ENCODE measurements around the gene COX14.

DNA sequence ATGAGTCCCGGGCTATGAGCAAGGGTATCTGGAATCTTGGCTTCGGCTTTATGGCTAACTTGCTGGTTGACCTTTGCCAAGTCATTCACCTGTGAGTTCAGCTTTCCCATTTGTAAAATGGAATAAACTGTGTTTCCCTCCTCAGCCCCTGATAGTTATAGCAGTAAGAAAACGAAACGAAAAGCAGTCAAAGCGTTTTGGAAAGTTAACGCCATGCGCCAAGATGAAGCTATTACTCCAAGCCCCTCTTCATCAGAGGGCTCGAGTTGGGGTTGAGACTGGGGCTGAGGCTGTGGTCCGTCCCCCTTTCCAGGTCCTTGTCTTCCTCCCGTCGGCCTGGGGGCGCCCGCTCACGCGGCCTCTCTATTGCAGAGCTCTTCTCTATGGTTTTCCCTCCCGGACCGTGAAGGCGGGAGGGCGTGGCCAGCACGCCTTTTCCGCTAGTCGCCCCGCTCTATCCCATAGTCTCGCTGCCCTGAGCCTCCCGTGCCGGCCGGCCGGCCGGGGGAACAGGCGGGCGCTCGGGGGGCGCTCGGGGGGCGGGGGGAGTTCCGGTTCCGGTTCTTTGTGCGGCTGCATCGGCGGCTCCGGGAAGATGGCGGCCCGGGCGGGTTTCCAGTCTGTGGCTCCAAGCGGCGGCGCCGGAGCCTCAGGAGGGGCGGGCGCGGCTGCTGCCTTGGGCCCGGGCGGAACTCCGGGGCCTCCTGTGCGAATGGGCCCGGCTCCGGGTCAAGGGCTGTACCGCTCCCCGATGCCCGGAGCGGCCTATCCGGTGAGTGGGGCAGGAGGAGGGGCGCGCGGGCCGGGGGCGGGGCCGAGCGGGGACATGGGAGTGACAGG lies 27.0 kb upstream of the COX14 start, which contains the start of gene SMARCD1:
- TF ChIP-seq, protein P1, sequence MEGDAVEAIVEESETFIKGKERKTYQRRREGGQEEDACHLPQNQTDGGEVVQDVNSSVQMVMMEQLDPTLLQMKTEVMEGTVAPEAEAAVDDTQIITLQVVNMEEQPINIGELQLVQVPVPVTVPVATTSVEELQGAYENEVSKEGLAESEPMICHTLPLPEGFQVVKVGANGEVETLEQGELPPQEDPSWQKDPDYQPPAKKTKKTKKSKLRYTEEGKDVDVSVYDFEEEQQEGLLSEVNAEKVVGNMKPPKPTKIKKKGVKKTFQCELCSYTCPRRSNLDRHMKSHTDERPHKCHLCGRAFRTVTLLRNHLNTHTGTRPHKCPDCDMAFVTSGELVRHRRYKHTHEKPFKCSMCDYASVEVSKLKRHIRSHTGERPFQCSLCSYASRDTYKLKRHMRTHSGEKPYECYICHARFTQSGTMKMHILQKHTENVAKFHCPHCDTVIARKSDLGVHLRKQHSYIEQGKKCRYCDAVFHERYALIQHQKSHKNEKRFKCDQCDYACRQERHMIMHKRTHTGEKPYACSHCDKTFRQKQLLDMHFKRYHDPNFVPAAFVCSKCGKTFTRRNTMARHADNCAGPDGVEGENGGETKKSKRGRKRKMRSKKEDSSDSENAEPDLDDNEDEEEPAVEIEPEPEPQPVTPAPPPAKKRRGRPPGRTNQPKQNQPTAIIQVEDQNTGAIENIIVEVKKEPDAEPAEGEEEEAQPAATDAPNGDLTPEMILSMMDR (conservative IDR thresholded peaks at IDR 0.05; ENCODE audit: low read depth, low read length), result peak; percentile 86
- no peak for TF ChIP-seq EZH2 (IDR thresholded peaks at IDR 0.05; ENCODE audit: low read length, unreplicated experiment)
